BJ (cell line): ENCODE data around the gene HIVEP3. TPM values are rescaled to one million over a fixed set of nuclear protein-coding genes. Genes with fewer than 3 reads are reported as not detected.

ENCODE experiments used
- CTCF ChIA-PET: fragments of 350-600 bp; formaldehyde crosslinking; extraction: SDS; loops from one replicate; lab custom pipeline; 2021; ENCODE audit warnings: antibody characterized with exemption, inconsistent platforms; lab: Yijun Ruan, JAX
- POLR2A ChIA-PET: fragments of 300-600 bp; sonication (Branson Sonifier 250); formaldehyde crosslinking; extraction: SDS; loops from one replicate; lab custom pipeline; 2021; ENCODE audit warnings: antibody characterized with exemption; lab: Charles Lee
- DNase-seq: peaks from one replicate; pipeline ENCODE4 v3.0.0-alpha.2; 2011; ENCODE audit warnings: low read depth
- H3K27me3 ChIP-seq: 2 replicates; pipeline ENCODE4 v1.6.0; 2011; ENCODE audit warnings: low read length; ENCODE audit not compliant: control insufficient read depth, insufficient read depth
- H3K36me3 ChIP-seq: 2 replicates; pipeline ENCODE4 v1.5.1; 2011; ENCODE audit warnings: low read length; ENCODE audit not compliant: control insufficient read depth, insufficient read depth
- H3K4me3 ChIP-seq: 2 replicates; pipeline ENCODE4 v1.5.1; 2011; ENCODE audit warnings: low read depth, mild to moderate bottlenecking, control low read depth, low read length
- CTCF ChIP-seq: IDR thresholded peaks from 2 replicates; pipeline ENCODE4 v1.5.1; 2011; ENCODE audit warnings: low read depth, mild to moderate bottlenecking, control low read depth, inconsistent platforms, low read length, moderate library complexity; ENCODE audit not compliant: insufficient read depth
- polyA plus RNA-seq: library from polyadenylated mRNA; depleted of rRNA; stranded (reverse); fragments of >200 nt; gene quantifications from 2 replicates; pipeline ENCODE4 v1.2.3, GENCODE V29; 2011

HIVEP3 gene
- polyA plus RNA-seq, 1 experiment: 4.0 TPM

- no peak for TF ChIP-seq CTCF
- Histone ChIP-seq H3K36me3 (no peaks in the 10 kb centered on the region), H3K4me3 (no peak overlapping the region), H3K27me3 (no peaks in the 10 kb centered on the region)
- ChIA-PET POLR2A (no interaction called here), CTCF (no interaction called here)
- peak; percentile 53 for DNase-seq
These were observed 176.5 kb downstream of the HIVEP3 start for GRCh38 chr1:41742219-41742618.

- CTCF ChIA-PET: no interaction called here
- Histone ChIP-seq H3K4me3 (no peak overlapping the region), H3K27me3 (no peaks in the 10 kb centered on the region), H3K36me3 (no peaks in the 10 kb centered on the region)
- TF ChIP-seq CTCF: no peak
- DNase-seq: no peak
- POLR2A ChIA-PET: no interaction called here
These were observed 177.5 kb downstream of the HIVEP3 start for GRCh38 chr1:41741244-41741643.

- CTCF ChIA-PET: no interaction called here
- Histone ChIP-seq H3K4me3 (no peak overlapping the region), H3K27me3 (no peaks in the 10 kb centered on the region), H3K36me3 (no peaks in the 10 kb centered on the region)
- no peak for DNase-seq
- POLR2A ChIA-PET: no interaction called here
- no peak for TF ChIP-seq CTCF
These were observed 178.0 kb downstream of the HIVEP3 start for GRCh38 chr1:41740630-41741239.

- POLR2A ChIA-PET: no interaction called here
- no peak for DNase-seq
- no peak for TF ChIP-seq CTCF
- Histone ChIP-seq H3K4me3 (no peak overlapping the region), H3K27me3 (no peaks in the 10 kb centered on the region), H3K36me3 (no peaks in the 10 kb centered on the region)
- CTCF ChIA-PET: no interaction called here
These were observed 178.7 kb downstream of the HIVEP3 start for GRCh38 chr1:41740058-41740457.

DNA sequence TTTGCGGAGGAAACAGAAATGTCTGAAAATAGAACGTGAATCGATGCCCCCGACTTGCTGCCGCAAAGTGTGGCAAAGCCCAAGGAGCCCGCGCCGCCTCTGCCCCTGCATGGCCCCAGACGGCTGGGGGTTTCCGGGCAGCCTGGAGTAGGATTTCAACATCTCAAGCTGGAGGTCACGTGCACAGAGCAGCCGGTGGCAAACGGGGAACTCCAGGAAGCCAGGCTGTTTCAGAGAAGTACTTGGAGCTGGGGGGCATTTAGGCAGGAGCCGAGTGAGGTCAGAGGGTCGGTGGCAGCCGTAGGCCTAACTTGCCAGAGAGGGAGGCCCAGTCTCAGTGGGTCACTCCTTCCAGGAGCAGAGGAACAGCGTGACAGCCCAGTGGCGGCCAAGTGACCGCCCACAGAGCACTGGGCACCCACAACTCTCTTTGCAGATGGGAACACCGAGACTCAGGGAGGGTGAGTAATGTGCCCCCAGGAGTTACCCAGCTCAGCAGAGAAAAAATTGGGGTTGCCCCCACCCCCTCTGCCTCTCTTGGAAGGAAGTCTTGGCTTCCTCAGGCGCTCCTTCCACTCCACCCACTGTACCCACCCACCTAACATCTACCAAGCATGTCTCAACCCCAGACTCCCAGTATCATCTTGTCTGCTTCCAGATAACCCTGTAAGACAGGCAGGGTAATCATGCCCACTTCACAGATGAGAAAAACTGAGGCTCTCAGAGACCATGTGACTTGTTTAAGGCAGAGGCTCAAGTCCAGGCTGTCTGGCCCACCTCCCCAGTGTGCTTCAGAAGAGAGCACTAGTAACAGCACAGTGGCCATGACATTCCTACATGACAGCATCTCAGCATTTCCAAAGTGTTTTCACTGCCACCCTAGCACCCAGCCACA, 179.4 kb downstream of the HIVEP3 start:
- CTCF ChIA-PET: interaction anchor here (0.5 to 1.1 kb wide), 2 partner anchors 32 to 80 kb away, joined by 3 read pairs; no protein-coding TSS in a partner anchor
- H3K4me3 ChIP-seq: no peak overlapping the region

More for the DNA sequence above, 179.4 kb downstream of the HIVEP3 start:
- DNase-seq: peak; percentile 20
- Histone ChIP-seq H3K36me3 (no peaks in the 10 kb centered on the region), H3K27me3 (no peaks in the 10 kb centered on the region)
- POLR2A ChIA-PET: no interaction called here
- TF ChIP-seq CTCF: no peak
